Activated CD4-positive, alpha-beta memory T cell treated with anti-CD3 and anti-CD28 coated beads, Interleukin-2, amount 10 ng/mL, durations not matched to agents 7 days and 5 days (primary cell): ENCODE data around the gene PITPNC1. TPM values are rescaled to one million over a fixed set of nuclear protein-coding genes. Genes with fewer than 3 reads are reported as not detected.

Experiments used
- CTCF ChIA-PET: fragments of 350-600 bp; sonication (Branson Sonifier 250); formaldehyde crosslinking; loops from one replicate; lab custom pipeline; 2021; ENCODE audit warnings: antibody characterized with exemption, inconsistent platforms; lab: Charles Lee
- POLR2A ChIA-PET: fragments of 350-600 bp; sonication (Branson Sonifier 250); formaldehyde crosslinking; loops from one replicate; lab custom pipeline; 2021; ENCODE audit warnings: antibody characterized with exemption; lab: Charles Lee
- DNase-seq: peaks from one replicate; pipeline ENCODE4 v3.0.0-alpha.2; 2020
- H3K27ac Mint-ChIP-seq: one replicate; pipeline ENCODE4 v1.8.0; 2021; ENCODE audit warnings: mild to moderate bottlenecking, mixed read lengths
- H3K27me3 Mint-ChIP-seq: one replicate; pipeline ENCODE4 v1.8.0; 2021; ENCODE audit warnings: mixed read lengths
- H3K36me3 Mint-ChIP-seq: one replicate; pipeline ENCODE4 v1.8.0; 2021; ENCODE audit warnings: low read depth, mixed read lengths
- H3K4me1 Mint-ChIP-seq: one replicate; pipeline ENCODE4 v1.8.0; 2021; ENCODE audit warnings: mixed read lengths
- H3K4me3 Mint-ChIP-seq: one replicate; pipeline ENCODE4 v1.8.0; 2021; ENCODE audit warnings: mild to moderate bottlenecking, mixed read lengths
- H3K9me3 Mint-ChIP-seq: one replicate; pipeline ENCODE4 v1.8.0; 2021; ENCODE audit warnings: mixed read lengths
- total RNA-seq, 2 experiments: library from RNA; stranded (reverse); gene quantifications; one replicate each; pipeline ENCODE4 v1.2.3, GENCODE V29; 2021

The PITPNC1 gene
- total RNA-seq, 2 experiments from 2014 or later: 29.1 to 31.1 TPM

GRCh38 chr17:67662712-67663111, 285.6 kb downstream of the PITPNC1 start:
- no peak overlapping the region for H3K4me3 Mint-ChIP-seq
- H3K4me1 Mint-ChIP-seq: no peaks in the 10 kb centered on the region
- no peak overlapping the region for H3K27ac Mint-ChIP-seq
- DNase-seq: no peak
- no peaks in the 10 kb centered on the region for H3K27me3 Mint-ChIP-seq
- H3K36me3 Mint-ChIP-seq: peaks cover 14% of the 10 kb centered on the region
- ChIA-PET POLR2A (no interaction called here), CTCF (no interaction called here)
- peaks cover 17% of the 10 kb centered on the region for H3K9me3 Mint-ChIP-seq

- no peaks in the 10 kb centered on the region for H3K27me3 Mint-ChIP-seq
- ChIA-PET CTCF (interaction anchor here (0.7 kb wide), 1 partner anchor 23 kb away, joined by 3 read pairs; no protein-coding TSS in a partner anchor), POLR2A (no interaction called here)
- H3K36me3 Mint-ChIP-seq: peaks cover 11% of the 10 kb centered on the region
- H3K4me3 Mint-ChIP-seq: no peak overlapping the region
- no peak overlapping the region for H3K27ac Mint-ChIP-seq
- no peaks in the 10 kb centered on the region for H3K4me1 Mint-ChIP-seq
- no peak for DNase-seq
- H3K9me3 Mint-ChIP-seq: peaks cover 14% of the 10 kb centered on the region
These were observed 286.4 kb downstream of the PITPNC1 start for GRCh38 chr17:67663457-67663856.

GRCh38 chr17:67666028-67666427, 288.9 kb downstream of the PITPNC1 start:
- ChIA-PET CTCF (no interaction called here), POLR2A (no interaction called here)
- DNase-seq: no peak
- Mint-ChIP-seq H3K27me3 (no peaks in the 10 kb centered on the region), H3K9me3 (peaks cover 5% of the 10 kb centered on the region), H3K36me3 (peaks cover 5% of the 10 kb centered on the region), H3K4me3 (no peak overlapping the region), H3K4me1 (no peaks in the 10 kb centered on the region), H3K27ac (no peak overlapping the region)

- peaks cover 5% of the 10 kb centered on the region for H3K9me3 Mint-ChIP-seq
- no peak overlapping the region for H3K4me3 Mint-ChIP-seq
- no peak for DNase-seq
- CTCF ChIA-PET: interaction anchor here (0.7 to 0.8 kb wide), 2 partner anchors 56 to 483 kb away, joined by 3 to 6 read pairs; no protein-coding TSS in a partner anchor
- no peak overlapping the region for H3K27ac Mint-ChIP-seq
- POLR2A ChIA-PET: no interaction called here
- no peaks in the 10 kb centered on the region for H3K4me1 Mint-ChIP-seq
- no peaks in the 10 kb centered on the region for H3K27me3 Mint-ChIP-seq
- peaks cover 2% of the 10 kb centered on the region for H3K36me3 Mint-ChIP-seq
These were observed 289.6 kb downstream of the PITPNC1 start for GRCh38 chr17:67666710-67667109.

GRCh38 chr17:67671493-67671892, 294.4 kb downstream of the PITPNC1 start:
- ChIA-PET CTCF (interaction anchor here (0.9 kb wide), 1 partner anchor 284 kb away, joined by 3 read pairs; no protein-coding TSS in a partner anchor), POLR2A (no interaction called here)
- DNase-seq: no peak
- peaks cover 2% of the 10 kb centered on the region for H3K36me3 Mint-ChIP-seq
- peaks cover 5% of the 10 kb centered on the region for H3K9me3 Mint-ChIP-seq
- H3K4me1 Mint-ChIP-seq: no peaks in the 10 kb centered on the region
- H3K4me3 Mint-ChIP-seq: no peak overlapping the region
- H3K27me3 Mint-ChIP-seq: no peaks in the 10 kb centered on the region
- no peak overlapping the region for H3K27ac Mint-ChIP-seq

GRCh38 chr17:67672592-67673335, 295.7 kb downstream of the PITPNC1 start:
- Mint-ChIP-seq H3K4me3 (no peak overlapping the region), H3K4me1 (no peaks in the 10 kb centered on the region), H3K27me3 (no peaks in the 10 kb centered on the region), H3K9me3 (peaks cover 5% of the 10 kb centered on the region), H3K36me3 (peaks cover 2% of the 10 kb centered on the region), H3K27ac (no peak overlapping the region)
- ChIA-PET CTCF (no interaction called here), POLR2A (no interaction called here)
- DNase-seq: no peak

GRCh38 chr17:67675481-67675880, 298.4 kb downstream of the PITPNC1 start:
- DNase-seq: no peak
- no peaks in the 10 kb centered on the region for H3K27me3 Mint-ChIP-seq
- H3K36me3 Mint-ChIP-seq: no peaks in the 10 kb centered on the region
- H3K4me3 Mint-ChIP-seq: no peak overlapping the region
- H3K4me1 Mint-ChIP-seq: no peaks in the 10 kb centered on the region
- CTCF ChIA-PET: no interaction called here
- POLR2A ChIA-PET: no interaction called here
- no peak overlapping the region for H3K27ac Mint-ChIP-seq
- no peaks in the 10 kb centered on the region for H3K9me3 Mint-ChIP-seq

- no peak for DNase-seq
- Mint-ChIP-seq H3K4me3 (no peak overlapping the region), H3K27me3 (no peaks in the 10 kb centered on the region), H3K4me1 (no peaks in the 10 kb centered on the region), H3K27ac (no peak overlapping the region), H3K36me3 (no peaks in the 10 kb centered on the region), H3K9me3 (no peaks in the 10 kb centered on the region)
- ChIA-PET CTCF (no interaction called here), POLR2A (no interaction called here)
These were observed 299.2 kb downstream of the PITPNC1 start for GRCh38 chr17:67676305-67676704.

- no peaks in the 10 kb centered on the region for H3K9me3 Mint-ChIP-seq
- POLR2A ChIA-PET: no interaction called here
- no peaks in the 10 kb centered on the region for H3K4me1 Mint-ChIP-seq
- no peaks in the 10 kb centered on the region for H3K27me3 Mint-ChIP-seq
- no peaks in the 10 kb centered on the region for H3K36me3 Mint-ChIP-seq
- H3K4me3 Mint-ChIP-seq: no peak overlapping the region
- CTCF ChIA-PET: no interaction called here
- no peak overlapping the region for H3K27ac Mint-ChIP-seq
- no peak for DNase-seq
These were observed 301.3 kb downstream of the PITPNC1 start for GRCh38 chr17:67678414-67678813.

GRCh38 chr17:67679225-67679624, 302.1 kb downstream of the PITPNC1 start:
- Mint-ChIP-seq H3K9me3 (no peaks in the 10 kb centered on the region), H3K4me1 (no peaks in the 10 kb centered on the region), H3K4me3 (no peak overlapping the region), H3K36me3 (no peaks in the 10 kb centered on the region), H3K27me3 (no peaks in the 10 kb centered on the region), H3K27ac (no peak overlapping the region)
- CTCF ChIA-PET: no interaction called here
- DNase-seq: no peak
- POLR2A ChIA-PET: no interaction called here

- H3K4me3 Mint-ChIP-seq: no peak overlapping the region
- no peaks in the 10 kb centered on the region for H3K36me3 Mint-ChIP-seq
- no peak for DNase-seq
- H3K27ac Mint-ChIP-seq: no peak overlapping the region
- ChIA-PET POLR2A (no interaction called here), CTCF (no interaction called here)
- H3K4me1 Mint-ChIP-seq: no peaks in the 10 kb centered on the region
- no peaks in the 10 kb centered on the region for H3K9me3 Mint-ChIP-seq
- no peaks in the 10 kb centered on the region for H3K27me3 Mint-ChIP-seq
These were observed 302.6 kb downstream of the PITPNC1 start for GRCh38 chr17:67679721-67680120.

- Mint-ChIP-seq H3K36me3 (no peaks in the 10 kb centered on the region), H3K4me1 (no peaks in the 10 kb centered on the region), H3K4me3 (no peak overlapping the region), H3K9me3 (no peaks in the 10 kb centered on the region), H3K27ac (no peak overlapping the region), H3K27me3 (no peaks in the 10 kb centered on the region)
- POLR2A ChIA-PET: no interaction called here
- DNase-seq: no peak
- CTCF ChIA-PET: interaction anchor here (1.8 kb wide), 1 partner anchor 307 kb away, joined by 4 read pairs; no protein-coding TSS in a partner anchor
These were observed 303.6 kb downstream of the PITPNC1 start for GRCh38 chr17:67680445-67681224.

GRCh38 chr17:67682196-67682595, 305.1 kb downstream of the PITPNC1 start:
- Mint-ChIP-seq H3K4me1 (no peaks in the 10 kb centered on the region), H3K27ac (no peak overlapping the region), H3K27me3 (no peaks in the 10 kb centered on the region), H3K4me3 (no peak overlapping the region), H3K36me3 (no peaks in the 10 kb centered on the region), H3K9me3 (no peaks in the 10 kb centered on the region)
- CTCF ChIA-PET: interaction anchor here (0.6 to 0.7 kb wide), 2 partner anchors 161 to 304 kb away, joined by 3 to 4 read pairs; no protein-coding TSS in a partner anchor
- POLR2A ChIA-PET: no interaction called here
- no peak for DNase-seq
